DOHH2 (cell line): ENCODE data around the gene LRRC27.

Experiments
- H3F3A ChIP-seq: fragments of 200-600 bp; sonication (generic), shearing (Covaris generic); 2 replicates; pipeline ENCODE4 v1.6.0; 2016; ENCODE audit warnings: antibody characterized with exemption, mild to moderate bottlenecking; ENCODE audit not compliant: control insufficient read depth, insufficient read depth
- H3K27ac ChIP-seq: fragments of 200-600 bp; sonication (generic); 2 replicates; pipeline ENCODE4 v1.5.1; 2014; ENCODE audit warnings: low read depth, mild to moderate bottlenecking, low read length, moderate library complexity
- H3K27me3 ChIP-seq: fragments of 200-600 bp; sonication (generic); 2 replicates; pipeline ENCODE4 v1.6.1; 2014; ENCODE audit warnings: mild to moderate bottlenecking, low read length, mixed read lengths; ENCODE audit not compliant: control insufficient read depth
- H3K36me3 ChIP-seq: fragments of 200-600 bp; sonication (generic); 2 replicates; pipeline ENCODE4 v1.6.1; 2014; ENCODE audit warnings: mild to moderate bottlenecking, low read length, moderate library complexity, mixed read lengths; ENCODE audit not compliant: control insufficient read depth
- H3K4me1 ChIP-seq: fragments of 200-600 bp; sonication (generic); 2 replicates; pipeline ENCODE4 v1.6.1; 2014; ENCODE audit warnings: mild to moderate bottlenecking, low read length, mixed read lengths; ENCODE audit not compliant: control insufficient read depth
- H3K4me2 ChIP-seq: fragments of 200-600 bp; sonication (generic); 2 replicates; pipeline ENCODE4 v1.6.0; 2014; ENCODE audit warnings: mild to moderate bottlenecking, low read length, moderate library complexity
- H3K4me3 ChIP-seq: fragments of 200-600 bp; sonication (generic); 2 replicates; pipeline ENCODE4 v1.5.1; 2014; ENCODE audit warnings: mild to moderate bottlenecking, low read length, mixed read lengths
- H3K79me2 ChIP-seq: fragments of 200-600 bp; sonication (generic); 2 replicates; pipeline ENCODE4 v1.6.1; 2014; ENCODE audit warnings: mild to moderate bottlenecking, low read length, mixed read lengths; ENCODE audit not compliant: control insufficient read depth
- H3K9me2 ChIP-seq: fragments of 200-600 bp; sonication (generic); replicated peaks from 2 replicates; pipeline ENCODE4 v1.6.1; 2014; ENCODE audit warnings: mild to moderate bottlenecking, low read length, mixed read lengths; ENCODE audit not compliant: control insufficient read depth
- H3K9me3 ChIP-seq: fragments of 200-600 bp; sonication (generic); 2 replicates; pipeline ENCODE4 v1.6.1; 2014; ENCODE audit warnings: antibody characterized with exemption, low read length, mixed read lengths; ENCODE audit not compliant: control insufficient read depth, insufficient read depth
- H4K20me1 ChIP-seq: fragments of 200-600 bp; sonication (generic); 2 replicates; pipeline ENCODE4 v1.6.0; 2014; ENCODE audit warnings: low read depth, mild to moderate bottlenecking, antibody characterized with exemption, low read length, moderate library complexity; ENCODE audit not compliant: control insufficient read depth, insufficient read depth
- CTCF ChIP-seq: fragments of 200-600 bp; sonication (generic); IDR thresholded peaks from one replicate; pipeline ENCODE4 v1.5.1; 2014; ENCODE audit warnings: antibody characterized with exemption, mild to moderate bottlenecking, low read depth, low read length; ENCODE audit not compliant: poor library complexity, severe bottlenecking
- EZH2phosphoT487 ChIP-seq: fragments of 200-600 bp; sonication (generic); IDR thresholded peaks from 2 replicates; pipeline ENCODE4 v1.6.1; 2017; ENCODE audit warnings: borderline replicate concordance, mild to moderate bottlenecking, antibody characterized with exemption, low read length, moderate library complexity, mixed read lengths

The LRRC27 gene

DNA sequence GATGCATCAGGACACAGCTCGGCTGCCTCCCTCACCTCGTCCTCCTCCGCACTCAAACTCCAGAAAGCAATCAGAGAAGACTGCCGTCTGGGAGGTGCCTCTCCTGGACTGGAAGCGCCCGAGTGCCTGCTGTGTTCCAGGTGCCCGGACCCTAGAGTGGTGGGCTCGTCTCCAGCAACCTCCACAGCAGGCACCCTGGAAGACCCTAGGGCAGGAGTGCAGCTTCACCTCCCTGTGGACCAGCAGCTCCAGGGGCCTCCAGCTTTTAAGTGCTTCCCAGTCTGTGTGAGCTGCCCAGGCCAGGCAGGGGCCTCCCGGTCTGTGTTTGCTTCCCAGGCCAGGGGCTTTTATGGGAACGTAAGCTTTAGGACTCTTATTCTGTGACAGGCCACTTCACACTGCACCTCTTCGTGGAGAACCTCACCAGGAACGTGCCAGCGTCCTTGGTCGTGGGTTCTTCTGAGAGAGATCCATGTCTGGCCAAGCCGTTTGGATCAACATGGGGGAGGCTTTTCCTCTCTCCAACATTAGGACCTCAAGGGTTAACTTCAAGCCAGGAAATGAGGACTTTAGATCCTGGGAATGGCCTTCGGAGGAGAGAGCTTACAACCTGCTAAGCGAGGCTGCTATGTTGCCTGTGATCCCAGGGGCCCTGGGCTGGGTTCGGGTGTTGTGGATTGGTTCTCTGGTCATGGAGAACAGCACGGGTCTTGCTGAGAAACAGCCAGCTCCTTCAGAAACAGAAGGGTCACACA is 59.1 kb downstream of the LRRC27 start:
- Histone ChIP-seq H3K4me2 (no peak overlapping the region), H3K9me3 (no peaks in the 10 kb centered on the region; the same call in 1 of the 2 replicates), H3K27me3 (0 out of 2 replicates have a peak, but pooled peaks cover 3% of the 10 kb centered on the region), H3K4me3 (no peak overlapping the region), H3K9me2 (no peaks in the 10 kb centered on the region), H3K36me3 (no peaks in the 10 kb centered on the region), H3K4me1 (peaks cover 41% of the 10 kb centered on the region), H4K20me1 (no peaks in the 10 kb centered on the region), H3K27ac (no peak overlapping the region), H3F3A (no peaks in the 10 kb centered on the region), H3K79me2 (no peaks in the 10 kb centered on the region)
- TF ChIP-seq CTCF (no peak), EZH2phosphoT487 (no peak)

DNA sequence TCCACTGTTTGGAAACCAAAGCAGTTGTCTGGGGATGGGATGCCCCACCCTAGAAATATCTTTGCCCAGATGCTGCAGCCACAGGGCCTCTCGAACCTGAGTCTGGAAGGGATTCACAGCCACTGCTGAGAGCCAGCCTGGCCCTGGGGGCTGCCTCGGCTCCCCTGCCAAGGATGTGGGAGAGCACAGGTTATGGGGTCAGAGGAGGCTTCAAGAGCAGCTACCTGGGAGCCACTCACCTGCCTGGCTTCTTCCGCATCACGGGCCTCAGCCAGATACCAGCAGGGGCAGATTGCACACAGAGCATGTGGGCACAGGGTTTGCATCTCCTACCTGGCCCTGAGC is 59.7 kb downstream of the LRRC27 start:
- Histone ChIP-seq H3F3A (no peaks in the 10 kb centered on the region), H3K9me2 (no peaks in the 10 kb centered on the region), H4K20me1 (no peaks in the 10 kb centered on the region), H3K9me3 (no peaks in the 10 kb centered on the region; the same call in 1 of the 2 replicates), H3K36me3 (no peaks in the 10 kb centered on the region), H3K4me3 (no peak overlapping the region), H3K27ac (no peak overlapping the region), H3K27me3 (0 out of 2 replicates have a peak, but pooled peaks cover 3% of the 10 kb centered on the region), H3K79me2 (no peaks in the 10 kb centered on the region), H3K4me2 (no peak overlapping the region), H3K4me1 (peaks cover 37% of the 10 kb centered on the region)
- no peak for TF ChIP-seq EZH2phosphoT487

- H3K4me2 ChIP-seq = no peak overlapping the region
- no peak overlapping the region for H3K27ac ChIP-seq
- H3K27me3 ChIP-seq = 0 out of 2 replicates have a peak, but pooled peaks cover 3% of the 10 kb centered on the region
- H3K79me2 ChIP-seq = no peaks in the 10 kb centered on the region
- TF ChIP-seq EZH2phosphoT487 = no peak
- TF ChIP-seq CTCF = no peak
- H3K9me3 ChIP-seq = no peaks in the 10 kb centered on the region; the same call in 1 of the 2 replicates
- H3K4me1 ChIP-seq = peaks cover 30% of the 10 kb centered on the region
- no peaks in the 10 kb centered on the region for H3K36me3 ChIP-seq
- no peaks in the 10 kb centered on the region for H3K9me2 ChIP-seq
- no peaks in the 10 kb centered on the region for H4K20me1 ChIP-seq
- no peak overlapping the region for H3K4me3 ChIP-seq
- H3F3A ChIP-seq = no peaks in the 10 kb centered on the region
These were observed 60.3 kb downstream of the LRRC27 start for GRCh38 chr10:132392184-132392800.
